HepG2 (cell line): Measurements from ENCODE around the gene PLEKHH3. TPM values are rescaled to one million over a fixed set of nuclear protein-coding genes. Genes with fewer than 3 reads are reported as not detected.

ENCODE experiments used
- AHDC1 ChIP-seq: sonication (generic); formaldehyde crosslinking; IDR thresholded peaks from 2 replicates; pipeline ENCODE4 v1.5.1; 2020; ENCODE audit warnings: mild to moderate bottlenecking, missing genetic modification reagents, borderline replicate concordance
- ATAD3A ChIP-seq: sonication (generic); formaldehyde crosslinking; IDR thresholded peaks from 2 replicates; pipeline ENCODE4 v1.4.0; 2020; ENCODE audit warnings: missing genetic modification reagents
- CREM ChIP-seq, 2 experiments: sonication (generic) in 1 of 2; formaldehyde crosslinking in 1 of 2; IDR thresholded peaks; 2 replicates each; pipeline versions ENCODE4 v1.4.0 to v1.6.1; 2016 to 2020; ENCODE audit warnings: antibody characterized with exemption in 1 of 2, mild to moderate bottlenecking in 1 of 2, missing genetic modification reagents in 1 of 2
- DMAP1 ChIP-seq: IDR thresholded peaks from 2 replicates; pipeline ENCODE4 v1.6.1; 2016
- MATR3 ChIP-seq: sonication (generic); formaldehyde crosslinking; IDR thresholded peaks from 2 replicates; pipeline ENCODE4 v1.4.0; 2020; ENCODE audit warnings: missing genetic modification reagents
- POGK ChIP-seq: sonication (generic); formaldehyde crosslinking; conservative IDR thresholded peaks from 2 replicates; pipeline ENCODE4 v1.8.0; 2022; ENCODE audit warnings: mild to moderate bottlenecking, moderate library complexity, missing genetic modification reagents
- SALL1 ChIP-seq: sonication (generic); formaldehyde crosslinking; IDR thresholded peaks from 2 replicates; pipeline ENCODE4 v1.8.0; 2022; ENCODE audit warnings: mild to moderate bottlenecking, missing genetic modification reagents
- ZNF263 ChIP-seq: sonication (generic); formaldehyde crosslinking; IDR thresholded peaks from 2 replicates; pipeline ENCODE4 v1.4.0; 2020; ENCODE audit warnings: missing genetic modification reagents
- ZNF34 ChIP-seq: sonication (generic); formaldehyde crosslinking; IDR thresholded peaks from 2 replicates; pipeline ENCODE4 v1.4.0; 2020; ENCODE audit warnings: mild to moderate bottlenecking, missing genetic modification reagents, borderline replicate concordance
- ZNF512 ChIP-seq: sonication (generic); formaldehyde crosslinking; IDR thresholded peaks from 2 replicates; pipeline ENCODE4 v1.4.0; 2020; ENCODE audit warnings: mild to moderate bottlenecking, missing genetic modification reagents
- ZNF589 ChIP-seq: sonication (generic); formaldehyde crosslinking; conservative IDR thresholded peaks from 2 replicates; pipeline ENCODE4 v1.8.0; 2022; ENCODE audit warnings: mild to moderate bottlenecking, moderate library complexity, missing genetic modification reagents
- ZNF609 ChIP-seq: sonication (generic); formaldehyde crosslinking; IDR thresholded peaks from 2 replicates; pipeline ENCODE4 v1.4.0; 2020; ENCODE audit warnings: mild to moderate bottlenecking, missing genetic modification reagents, borderline replicate concordance
- ZNF780A ChIP-seq: sonication (generic); formaldehyde crosslinking; IDR thresholded peaks from 2 replicates; pipeline ENCODE4 v1.8.0; 2022; ENCODE audit warnings: mild to moderate bottlenecking, missing genetic modification reagents, moderate library complexity
- ZSCAN20 ChIP-seq: sonication (generic); formaldehyde crosslinking; IDR thresholded peaks from 2 replicates; pipeline ENCODE4 v1.4.0; 2020; ENCODE audit warnings: missing genetic modification reagents, mild to moderate bottlenecking, borderline replicate concordance
- polyA plus RNA-seq, 8 experiments: library from polyadenylated mRNA; depleted of rRNA in 3 of 8; stranded (reverse) in 7 of 8; unstranded in 1 of 8; fragments of >200 nt; fragmentation: Illumina TruSeq in 4 of 8; extraction: Trizol in 4 of 8; gene quantifications; 2 replicates each; pipeline versions ENCODE4 v1.2.1 to v1.2.3, GENCODE V29; 2011 to 2016; ENCODE audit warnings: low read depth in 4 of 8, missing spikeins in 1 of 8, mixed read lengths in 1 of 8; ENCODE audit not compliant: insufficient read depth in 1 of 8
- total RNA-seq, 5 experiments: library from RNA; depleted of rRNA; stranded (reverse); fragments of >200 nt; fragmentation: Illumina TruSeq; extraction: Trizol; gene quantifications; 2 replicates each; pipeline ENCODE4 v1.2.3, GENCODE V29; 2016; ENCODE audit warnings: low read depth in 1 of 5

The PLEKHH3 gene
- total and polyA plus RNA-seq, 2 of the 13 experiments (the other 11 are each of a cell fraction or from before 2014, with no cell fraction given) = 6.0 to 19.9 TPM

GRCh38 chr17:42676424-42677011, at the start of gene PLEKHH3 (continued):
- TF ChIP-seq MATR3 (CRISPR knock-in tag) = no peak
- TF ChIP-seq POGK (CRISPR knock-in tag) = 0 out of 2 replicates have a peak, but pooled peaks have one; percentile 40
- no peak for TF ChIP-seq ATAD3A
- no peak; the same call in 1 of the 2 replicates for TF ChIP-seq ZNF263 (CRISPR knock-in tag)
- TF ChIP-seq AHDC1 (CRISPR knock-in tag) = no peak
- TF ChIP-seq ZNF512 (CRISPR knock-in tag) = no peak
- no peak for TF ChIP-seq CREM (IDR thresholded peaks at IDR 0.05)
- TF ChIP-seq CREM (CRISPR knock-in tag; IDR thresholded peaks at IDR 0.05) = no peak
- TF ChIP-seq DMAP1 = 0 out of 2 replicates have a peak, but pooled peaks have one; percentile 1
- 0 out of 2 replicates have a peak, but pooled peaks have one; percentile 10 for TF ChIP-seq ZNF609 (CRISPR knock-in tag)
- 0 out of 2 replicates have a peak, but pooled peaks have one; percentile 46 for TF ChIP-seq ZSCAN20 (CRISPR knock-in tag)
- peak; percentile 40; the same call in 1 of the 2 replicates for TF ChIP-seq SALL1 (CRISPR knock-in tag)
- TF ChIP-seq ZNF589 (CRISPR knock-in tag) = no peak
- no peak for TF ChIP-seq ZNF780A
- TF ChIP-seq ZNF34 (CRISPR knock-in tag) = 0 out of 2 replicates have a peak, but pooled peaks have one; percentile 11
